ENCODE measurements around the gene GALNT2.

Gene GALNT2

DNA sequence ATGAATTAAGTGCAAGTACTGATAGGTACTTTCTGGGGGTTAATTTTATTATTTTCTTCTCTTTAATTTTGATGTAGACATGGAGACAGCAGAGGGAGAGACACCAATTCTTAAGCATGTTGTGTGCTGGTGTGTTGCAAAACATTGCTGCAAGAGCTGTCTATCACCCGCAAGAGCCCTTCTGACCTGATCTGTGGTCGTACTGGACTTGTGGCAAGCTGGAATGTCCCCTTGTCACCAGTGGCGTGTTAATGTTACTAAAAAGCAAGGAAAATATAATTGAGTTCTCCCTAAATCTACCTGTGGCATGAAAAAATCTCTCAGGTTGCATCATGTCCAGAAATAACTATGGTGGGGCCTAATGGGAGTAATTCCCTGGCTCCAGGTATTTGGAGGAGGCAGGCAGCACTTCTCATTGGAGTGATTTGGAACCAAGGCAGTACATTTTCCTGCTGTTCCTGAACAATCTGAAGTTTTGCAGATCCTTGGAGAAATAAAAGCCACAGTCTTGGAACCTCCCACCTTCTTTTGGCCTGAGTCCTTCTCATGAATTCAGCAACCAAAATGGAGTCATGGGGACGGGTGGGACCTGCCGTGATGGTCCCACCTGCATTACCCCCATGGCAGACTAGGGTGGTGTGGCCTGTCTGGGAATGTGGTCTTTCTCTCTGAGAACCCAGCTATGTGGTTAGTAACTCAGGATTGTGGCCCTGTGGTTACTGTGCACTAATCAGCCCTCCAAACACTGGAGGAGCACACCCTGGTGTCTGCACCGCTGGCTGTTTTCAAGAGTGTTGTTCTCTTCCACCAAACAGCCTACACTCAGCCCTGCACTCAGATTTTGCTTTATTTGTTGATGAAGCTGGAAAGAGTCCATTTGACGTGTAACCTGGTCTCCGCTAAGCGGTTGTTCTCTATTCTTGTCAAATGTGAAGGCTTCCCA, 57.4 kb downstream of the GALNT2 start:
- Histone ChIP-seq H3K9ac (ENCODE audit: low read depth, low read length) (no peak overlapping the region), H3K9me3 (ENCODE audit: control insufficient read depth, insufficient read depth, low read length) (no peaks in the 10 kb centered on the region), H3K27ac (ENCODE audit: low read depth, low read length) (no peak overlapping the region), H3K27me3 (ENCODE audit: control insufficient read depth, insufficient read depth, low read length) (no peaks in the 10 kb centered on the region), H3K4me3 (ENCODE audit: low read depth, low read length) (no peak overlapping the region), H3K36me3 (ENCODE audit: control insufficient read depth, insufficient read depth, low read length) (no peaks in the 10 kb centered on the region), H3K4me1 (ENCODE audit: control insufficient read depth, insufficient read depth, low read length) (peaks cover 12% of the 10 kb centered on the region)

DNA sequence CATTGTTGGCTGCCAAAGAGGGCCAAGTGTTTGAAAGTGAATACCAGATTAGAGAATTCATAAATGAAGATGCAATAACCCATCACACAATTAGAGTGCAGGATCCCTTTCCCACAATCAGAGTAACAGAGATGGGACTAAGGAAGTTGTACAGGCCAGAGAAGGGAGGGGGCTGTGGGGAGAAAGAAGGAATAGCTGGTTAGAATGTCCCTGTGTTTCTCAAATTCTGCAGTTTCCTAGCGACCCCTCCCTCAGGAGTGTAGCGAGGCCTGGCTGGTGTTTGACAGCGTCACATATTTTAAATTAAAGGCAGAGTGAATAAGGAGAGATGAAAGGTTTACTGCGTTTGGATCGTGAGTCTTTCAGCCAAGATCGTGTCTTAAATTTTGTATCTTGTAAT, 58.1 kb downstream of the GALNT2 start:
- H3K4me3 ChIP-seq (ENCODE audit: low read depth, low read length) = no peak overlapping the region
- H3K36me3 ChIP-seq (ENCODE audit: control insufficient read depth, insufficient read depth, low read length) = no peaks in the 10 kb centered on the region
- peaks cover 12% of the 10 kb centered on the region for H3K4me1 ChIP-seq (ENCODE audit: control insufficient read depth, insufficient read depth, low read length)
- no peak overlapping the region for H3K9ac ChIP-seq (ENCODE audit: low read depth, low read length)
- H3K27ac ChIP-seq (ENCODE audit: low read depth, low read length) = no peak overlapping the region
- no peaks in the 10 kb centered on the region for H3K27me3 ChIP-seq (ENCODE audit: control insufficient read depth, insufficient read depth, low read length)
- no peaks in the 10 kb centered on the region for H3K9me3 ChIP-seq (ENCODE audit: control insufficient read depth, insufficient read depth, low read length)

DNA sequence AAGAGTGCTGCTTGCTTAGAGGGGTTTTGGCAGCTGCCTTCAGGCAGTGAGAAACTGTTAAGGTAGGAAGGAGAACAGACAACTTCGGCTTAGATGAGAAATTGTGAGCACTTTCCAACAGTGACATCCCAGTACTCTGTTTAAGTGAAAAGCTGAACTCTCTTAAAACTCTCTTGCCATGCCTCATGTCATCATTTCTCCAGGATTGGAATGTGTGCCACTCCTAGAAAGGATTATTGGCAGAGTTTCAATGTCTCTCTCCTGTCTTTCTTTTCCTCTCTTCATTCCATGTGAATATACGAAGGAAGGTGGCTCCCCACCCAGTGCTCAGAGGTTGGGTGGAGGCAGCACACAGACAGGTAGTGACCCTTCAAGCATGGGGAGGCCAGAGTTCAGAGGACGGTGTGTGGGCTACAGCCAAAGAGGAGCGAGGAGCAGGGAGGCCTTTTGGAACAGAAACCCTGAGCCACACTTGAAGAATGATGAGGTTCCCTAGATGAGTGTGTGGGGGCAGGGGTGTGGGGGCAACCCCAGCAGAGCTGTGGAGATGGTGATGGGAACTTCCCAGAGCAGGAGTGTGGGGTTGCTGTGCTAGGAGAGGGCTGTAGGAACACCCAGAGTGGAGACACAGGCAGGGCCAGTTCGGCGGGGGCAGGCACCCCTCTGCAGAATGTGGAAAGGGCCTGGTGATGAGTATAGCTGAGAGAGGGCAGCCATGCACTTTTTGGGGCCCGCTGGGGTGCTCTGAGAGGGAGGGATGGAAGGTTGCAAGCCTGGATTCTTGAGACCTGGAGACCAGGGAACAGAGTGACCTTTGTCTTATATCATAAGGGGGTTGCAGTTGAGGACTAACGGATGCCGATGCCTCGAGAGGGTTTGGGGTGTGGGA, 58.8 kb downstream of the GALNT2 start:
- Histone ChIP-seq H3K9ac (ENCODE audit: low read depth, low read length) (no peak overlapping the region), H3K9me3 (ENCODE audit: control insufficient read depth, insufficient read depth, low read length) (no peaks in the 10 kb centered on the region), H3K27ac (ENCODE audit: low read depth, low read length) (no peak overlapping the region), H3K4me3 (ENCODE audit: low read depth, low read length) (no peak overlapping the region), H3K36me3 (ENCODE audit: control insufficient read depth, insufficient read depth, low read length) (no peaks in the 10 kb centered on the region), H3K27me3 (ENCODE audit: control insufficient read depth, insufficient read depth, low read length) (no peaks in the 10 kb centered on the region), H3K4me1 (ENCODE audit: control insufficient read depth, insufficient read depth, low read length) (peaks cover 12% of the 10 kb centered on the region)

DNA sequence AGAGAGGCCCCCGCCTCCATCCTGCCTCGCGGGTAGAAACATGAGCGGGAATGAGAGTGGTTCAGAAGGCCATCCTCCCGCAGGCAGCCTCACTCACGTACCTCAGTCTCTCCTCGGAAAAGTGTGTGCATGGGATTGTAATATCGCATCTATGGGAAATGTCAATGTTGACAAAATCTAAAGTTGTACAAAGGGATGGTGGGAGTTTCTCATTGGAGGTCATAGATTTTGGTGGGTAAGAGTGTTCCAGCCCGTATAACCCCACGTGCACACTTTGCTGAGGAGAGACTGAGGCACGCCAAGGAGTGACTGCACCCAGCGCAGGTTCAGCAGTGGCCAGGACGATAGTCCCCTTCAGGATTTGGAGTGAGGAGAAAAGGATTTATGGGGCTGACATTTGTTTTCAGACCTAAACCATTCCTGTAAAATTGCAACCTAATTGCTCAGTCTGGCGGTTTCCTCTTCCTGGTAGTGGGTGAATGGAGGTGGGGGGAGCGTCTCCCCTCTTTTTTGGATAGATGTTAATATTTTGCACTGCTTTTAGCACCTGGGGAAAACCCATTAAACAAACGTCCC, 59.6 kb downstream of the GALNT2 start:
- H3K27ac ChIP-seq (ENCODE audit: low read depth, low read length) = no peak overlapping the region
- H3K4me3 ChIP-seq (ENCODE audit: low read depth, low read length) = no peak overlapping the region
- H3K9ac ChIP-seq (ENCODE audit: low read depth, low read length) = no peak overlapping the region
- peaks cover 12% of the 10 kb centered on the region for H3K4me1 ChIP-seq (ENCODE audit: control insufficient read depth, insufficient read depth, low read length)
- no peaks in the 10 kb centered on the region for H3K27me3 ChIP-seq (ENCODE audit: control insufficient read depth, insufficient read depth, low read length)
- H3K9me3 ChIP-seq (ENCODE audit: control insufficient read depth, insufficient read depth, low read length) = no peaks in the 10 kb centered on the region
- H3K36me3 ChIP-seq (ENCODE audit: control insufficient read depth, insufficient read depth, low read length) = no peaks in the 10 kb centered on the region

DNA sequence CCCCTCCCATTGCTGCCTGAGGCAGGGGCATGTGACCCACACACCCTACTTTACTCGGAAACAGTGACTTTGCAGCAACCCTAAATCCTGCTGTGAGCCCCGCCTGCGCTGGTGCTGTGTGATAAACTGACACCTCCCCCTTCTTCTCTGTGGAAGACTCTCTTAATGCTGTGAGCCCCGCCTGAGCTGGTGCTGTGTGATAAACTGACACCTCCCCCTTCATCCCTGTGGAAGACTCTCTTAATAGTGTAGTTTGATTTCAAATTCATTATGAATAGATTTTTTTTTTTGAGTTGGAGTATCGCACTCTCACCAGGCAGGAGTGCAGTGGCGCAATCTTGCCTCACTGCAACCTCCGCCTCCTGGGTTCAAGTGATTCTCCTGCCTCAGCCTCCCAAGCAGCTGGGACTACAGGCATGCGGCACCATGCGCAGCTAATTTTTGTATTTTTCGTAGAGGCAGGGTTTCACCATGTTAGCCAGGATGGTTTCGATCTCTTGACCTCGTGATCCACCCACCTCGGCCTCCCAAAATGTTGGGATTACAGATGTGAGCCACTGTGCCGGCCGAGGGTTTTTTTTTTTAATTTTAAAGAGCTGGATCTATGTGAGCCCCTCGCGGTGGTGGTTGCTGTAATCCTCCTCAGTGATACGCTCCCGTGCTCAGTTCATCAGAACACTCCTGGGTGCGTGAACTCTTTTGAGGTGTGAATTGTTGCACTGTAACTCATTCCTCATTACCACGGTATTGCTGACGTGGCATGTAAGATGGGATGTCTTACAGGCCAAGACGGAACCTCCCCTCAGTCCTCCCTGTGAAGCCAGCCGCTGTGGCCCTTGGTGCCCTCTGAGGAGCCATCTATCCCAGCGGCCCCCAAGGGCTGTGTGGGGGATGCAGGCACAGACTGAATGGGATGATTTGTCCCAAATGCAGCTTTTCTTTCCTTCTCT, 60.3 kb downstream of the GALNT2 start:
- H3K9ac ChIP-seq (ENCODE audit: low read depth, low read length) = no peak overlapping the region
- no peaks in the 10 kb centered on the region for H3K27me3 ChIP-seq (ENCODE audit: control insufficient read depth, insufficient read depth, low read length)
- no peaks in the 10 kb centered on the region for H3K36me3 ChIP-seq (ENCODE audit: control insufficient read depth, insufficient read depth, low read length)
- H3K27ac ChIP-seq (ENCODE audit: low read depth, low read length) = no peak overlapping the region
- H3K4me1 ChIP-seq (ENCODE audit: control insufficient read depth, insufficient read depth, low read length) = peaks cover 12% of the 10 kb centered on the region
- H3K9me3 ChIP-seq (ENCODE audit: control insufficient read depth, insufficient read depth, low read length) = no peaks in the 10 kb centered on the region
- H3K4me3 ChIP-seq (ENCODE audit: low read depth, low read length) = no peak overlapping the region

DNA sequence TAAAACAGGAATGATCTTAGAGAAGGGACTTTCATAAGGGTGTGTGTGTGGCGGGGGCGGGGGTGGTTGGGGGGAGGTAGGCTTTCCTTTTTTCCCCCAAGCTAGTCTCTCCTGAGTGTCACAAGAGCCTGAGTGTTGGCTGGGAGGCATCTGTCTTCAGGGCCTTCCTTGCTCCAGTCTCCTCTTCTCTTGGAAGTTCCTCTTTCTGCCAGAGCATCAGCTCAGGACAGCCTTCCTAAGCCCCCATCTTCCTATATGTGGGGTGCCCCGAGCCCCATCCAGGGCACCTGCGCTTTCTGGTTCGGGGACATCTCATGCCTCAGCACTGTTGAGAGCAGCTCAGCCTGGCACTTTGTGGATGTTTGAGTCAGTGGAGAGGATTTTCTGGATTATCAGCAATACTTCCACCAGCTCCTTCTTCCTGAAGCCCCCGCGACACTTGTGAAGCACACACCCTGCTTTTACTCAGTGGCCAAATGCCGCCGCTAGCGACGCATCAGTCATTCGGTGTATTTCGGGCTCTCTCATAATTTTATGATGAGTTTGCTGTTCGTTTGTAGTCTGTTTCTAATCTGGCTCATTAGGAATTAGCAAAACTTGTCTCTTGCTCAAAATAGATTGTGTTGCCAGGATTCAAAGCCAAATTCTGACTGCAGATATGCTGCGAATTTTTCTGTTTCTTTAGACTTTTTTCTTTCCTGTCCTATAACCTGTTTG, 61.7 kb downstream of the GALNT2 start:
- no peaks in the 10 kb centered on the region for H3K27me3 ChIP-seq (ENCODE audit: control insufficient read depth, insufficient read depth, low read length)
- no peaks in the 10 kb centered on the region for H3K9me3 ChIP-seq (ENCODE audit: control insufficient read depth, insufficient read depth, low read length)
- H3K4me3 ChIP-seq (ENCODE audit: low read depth, low read length) = no peak overlapping the region
- H3K4me1 ChIP-seq (ENCODE audit: control insufficient read depth, insufficient read depth, low read length) = peaks cover 13% of the 10 kb centered on the region
- no peak overlapping the region for H3K9ac ChIP-seq (ENCODE audit: low read depth, low read length)
- H3K36me3 ChIP-seq (ENCODE audit: control insufficient read depth, insufficient read depth, low read length) = no peaks in the 10 kb centered on the region
- H3K27ac ChIP-seq (ENCODE audit: low read depth, low read length) = no peak overlapping the region

DNA sequence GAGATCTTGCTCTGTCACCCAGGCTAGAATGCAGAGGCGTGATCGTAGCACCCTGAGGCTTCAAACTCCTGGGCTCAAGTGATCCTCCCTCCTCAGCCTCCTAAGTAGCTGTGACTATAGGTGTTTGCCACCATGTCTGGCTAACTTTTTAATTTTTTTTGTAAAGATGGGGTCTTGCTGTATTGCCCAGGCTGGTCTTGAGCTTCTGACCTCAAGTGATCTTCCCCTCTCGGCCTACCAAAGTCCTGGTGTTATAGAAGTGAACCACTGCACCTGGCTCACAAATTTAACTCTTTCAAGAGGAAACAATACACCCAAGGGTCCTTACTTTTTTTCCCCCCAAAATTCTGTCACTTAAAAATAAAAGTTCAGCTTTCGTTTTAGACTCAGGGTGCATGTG, 62.3 kb downstream of the GALNT2 start:
- peaks cover 15% of the 10 kb centered on the region for H3K4me1 ChIP-seq (ENCODE audit: control insufficient read depth, insufficient read depth, low read length)

DNA sequence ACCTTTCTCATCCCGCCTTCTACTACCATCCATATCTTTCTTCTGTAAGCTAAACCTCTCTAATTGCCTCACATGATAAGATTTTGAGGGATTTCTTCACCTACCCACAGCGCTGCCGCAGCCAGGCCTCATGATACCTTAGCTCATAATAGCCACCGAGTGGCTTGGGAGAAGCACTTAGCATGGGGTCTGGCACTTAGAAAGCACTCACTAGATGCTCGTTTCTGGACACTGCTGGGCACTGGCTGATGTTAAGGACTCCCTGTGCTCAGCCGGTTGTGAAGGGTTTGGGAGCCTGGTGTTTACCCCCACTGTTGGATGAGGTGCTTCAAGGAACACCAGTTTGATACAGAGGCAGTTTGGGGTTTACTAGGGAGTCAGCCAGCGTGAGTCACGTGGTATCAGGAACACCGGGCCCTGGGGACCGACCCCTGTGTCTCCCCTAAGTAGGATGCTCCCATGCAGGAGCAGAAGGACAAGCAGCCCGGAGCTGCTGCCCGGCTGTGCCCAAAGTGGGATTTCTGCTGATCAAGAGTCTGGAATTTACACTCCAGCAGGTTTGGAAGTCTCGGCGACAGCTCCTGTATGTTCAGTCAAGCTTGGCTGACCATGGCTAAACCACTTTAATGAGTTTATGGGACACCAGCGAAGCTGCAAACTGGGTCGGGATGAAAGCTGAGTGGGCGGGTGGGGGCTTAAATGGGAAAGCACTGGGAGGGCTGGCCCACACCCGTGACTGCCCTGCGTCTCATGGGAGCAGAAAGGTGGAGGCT, 63.3 kb downstream of the GALNT2 start:
- H3K27me3 ChIP-seq (ENCODE audit: control insufficient read depth, insufficient read depth, low read length) = no peaks in the 10 kb centered on the region
- peak overlapping the region; percentile 17 for H3K27ac ChIP-seq (ENCODE audit: low read depth, low read length)
- H3K4me3 ChIP-seq (ENCODE audit: low read depth, low read length) = no peak overlapping the region
- H3K36me3 ChIP-seq (ENCODE audit: control insufficient read depth, insufficient read depth, low read length) = no peaks in the 10 kb centered on the region
- peaks cover 15% of the 10 kb centered on the region for H3K4me1 ChIP-seq (ENCODE audit: control insufficient read depth, insufficient read depth, low read length)
- no peaks in the 10 kb centered on the region for H3K9me3 ChIP-seq (ENCODE audit: control insufficient read depth, insufficient read depth, low read length)
- no peak overlapping the region for H3K9ac ChIP-seq (ENCODE audit: low read depth, low read length)

More for the DNA sequence above, 62.3 kb downstream of the GALNT2 start:
- Histone ChIP-seq H3K27me3 (ENCODE audit: control insufficient read depth, insufficient read depth, low read length) (no peaks in the 10 kb centered on the region), H3K36me3 (ENCODE audit: control insufficient read depth, insufficient read depth, low read length) (no peaks in the 10 kb centered on the region), H3K9ac (ENCODE audit: low read depth, low read length) (no peak overlapping the region), H3K4me3 (ENCODE audit: low read depth, low read length) (no peak overlapping the region), H3K27ac (ENCODE audit: low read depth, low read length) (no peak overlapping the region), H3K9me3 (ENCODE audit: control insufficient read depth, insufficient read depth, low read length) (no peaks in the 10 kb centered on the region)

DNA sequence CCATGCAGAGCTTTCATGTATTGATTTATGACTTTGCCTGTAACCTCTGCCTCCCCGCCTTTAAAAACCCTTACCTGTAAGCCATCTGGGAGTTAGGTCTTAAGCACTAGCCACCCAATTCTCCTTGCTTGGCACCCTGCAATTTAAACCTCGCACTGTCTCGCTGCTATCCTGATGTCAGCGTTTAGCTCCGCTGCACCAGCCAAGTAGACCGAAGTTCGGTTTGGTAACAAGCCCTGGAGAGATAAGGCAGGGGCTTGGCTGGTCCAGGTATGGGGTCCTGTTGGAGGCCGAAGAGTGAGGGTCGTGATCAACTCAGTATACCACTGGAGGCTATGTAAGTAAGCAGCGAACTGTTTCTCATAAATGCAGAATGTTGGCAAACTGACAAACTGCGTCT, 64.4 kb downstream of the GALNT2 start:
- H3K27me3 ChIP-seq (ENCODE audit: control insufficient read depth, insufficient read depth, low read length) = no peaks in the 10 kb centered on the region
- no peak overlapping the region for H3K27ac ChIP-seq (ENCODE audit: low read depth, low read length)
- peaks cover 9% of the 10 kb centered on the region for H3K4me1 ChIP-seq (ENCODE audit: control insufficient read depth, insufficient read depth, low read length)
- H3K9ac ChIP-seq (ENCODE audit: low read depth, low read length) = no peak overlapping the region
- no peaks in the 10 kb centered on the region for H3K36me3 ChIP-seq (ENCODE audit: control insufficient read depth, insufficient read depth, low read length)
- no peak overlapping the region for H3K4me3 ChIP-seq (ENCODE audit: low read depth, low read length)
- H3K9me3 ChIP-seq (ENCODE audit: control insufficient read depth, insufficient read depth, low read length) = no peaks in the 10 kb centered on the region
